ENCODE data around the gene TRAF3IP1.

The TRAF3IP1 gene

DNA sequence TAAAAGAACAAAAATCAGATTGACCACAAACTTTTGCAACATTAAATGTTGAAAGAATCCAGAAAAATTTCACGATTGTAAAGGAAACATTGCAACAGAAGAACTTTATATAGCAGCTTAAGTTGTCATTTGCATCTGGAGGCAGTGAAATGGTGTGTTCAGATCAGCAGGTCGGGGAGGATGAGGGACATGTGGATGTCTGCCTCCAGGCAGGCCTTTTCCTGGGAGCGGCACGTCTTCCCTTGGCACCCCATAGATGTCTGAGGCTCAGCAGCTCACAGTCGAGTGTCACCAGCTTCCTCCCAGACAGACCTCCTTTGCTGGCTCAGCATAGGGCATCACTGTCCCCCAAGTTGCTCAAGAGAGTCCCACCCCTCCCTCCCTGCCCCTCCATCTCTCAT is 62.1 kb downstream of the TRAF3IP1 start:
- H3K9ac ChIP-seq (ENCODE audit: low read depth, low read length, poor library complexity): no peak overlapping the region
- no peak overlapping the region for H3K23ac ChIP-seq (ENCODE audit: low read depth, low read length, poor library complexity)
- no peaks in the 10 kb centered on the region for H3K27me3 ChIP-seq (ENCODE audit: control insufficient read depth in 3 of 3, insufficient read depth in 3 of 3, low read depth in 1 of 3, low read length in 3 of 3)
- no peak overlapping the region for H4K91ac ChIP-seq (ENCODE audit: low read depth, low read length, poor library complexity)
- H2BK12ac ChIP-seq (ENCODE audit: low read length): no peak overlapping the region
- WGBS, 2 donors (ENCODE audit: extremely low coverage in 2 of 2, insufficient read length in 2 of 2, insufficient replicate concordance in 1 of 2): no CpG with 5 or more reads among the region's 5 CpGs
- peaks cover 0 to 9% of the 10 kb centered on the region in 2 donors for H3K9me3 ChIP-seq (replicated peaks in 1 of 2; ENCODE audit: control insufficient read depth in 2 of 2, insufficient read depth in 1 of 2, low read depth in 1 of 2, low read length in 2 of 2)
- H2BK5ac ChIP-seq (ENCODE audit: low read length): no peak overlapping the region
- H3K27ac ChIP-seq (replicated peaks; ENCODE audit: low read length): no peak overlapping the region
- H3K4me2 ChIP-seq (ENCODE audit: insufficient read depth, low read length, poor library complexity, severe bottlenecking): no peak overlapping the region
- no peak overlapping the region for H2BK120ac ChIP-seq (ENCODE audit: low read depth, low read length)
- H3K18ac ChIP-seq (ENCODE audit: low read length): no peak overlapping the region
- H4K8ac ChIP-seq (ENCODE audit: low read depth, low read length): no peak overlapping the region
- H3K79me1 ChIP-seq (ENCODE audit: low read depth, low read length): peaks cover 2% of the 10 kb centered on the region
- peaks cover 1 to 20% of the 10 kb centered on the region in 2 donors for H3K4me1 ChIP-seq (ENCODE audit: control insufficient read depth in 2 of 2, insufficient read depth in 1 of 2, low read depth in 1 of 2, low read length in 2 of 2)
- H2AK5ac ChIP-seq (ENCODE audit: low read depth, low read length): no peak overlapping the region
- no peak overlapping the region for H2AFZ ChIP-seq (ENCODE audit: low read length)
- H2BK15ac ChIP-seq (ENCODE audit: low read length): no peak overlapping the region
- peak overlapping the region; percentile 14 for H3K14ac ChIP-seq (ENCODE audit: low read length)
- DNase-seq (ENCODE audit: low spot score): no peak
- peaks cover 0 to 4% of the 10 kb centered on the region in 2 donors for H3K36me3 ChIP-seq (replicated peaks in 1 of 2; ENCODE audit: control insufficient read depth in 2 of 2, insufficient read depth in 2 of 2, low read length in 2 of 2)
- no peak overlapping the region for H3K4ac ChIP-seq (ENCODE audit: low read length)
- no peak overlapping the region for H3K4me3 ChIP-seq (ENCODE audit: low read length in 2 of 2)

DNA sequence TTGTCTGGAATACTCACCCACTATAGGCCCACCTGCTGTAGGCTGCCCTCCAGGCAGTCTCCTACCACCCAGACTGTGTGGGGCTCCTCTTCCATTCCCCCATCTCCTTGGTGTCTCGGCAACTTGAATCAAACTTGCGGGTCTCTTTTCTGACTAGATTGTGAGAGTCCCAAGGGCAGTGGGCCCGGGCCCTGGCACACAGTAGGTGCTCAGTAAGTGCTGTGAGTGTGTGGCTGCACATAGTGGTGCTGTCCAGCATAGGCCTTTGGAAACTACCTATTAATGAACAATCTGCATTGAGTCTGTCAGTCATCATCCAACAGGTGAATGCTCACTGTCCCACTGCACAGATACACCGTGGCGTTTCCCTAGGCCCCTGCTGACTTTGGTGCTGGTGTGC is 62.8 kb downstream of the TRAF3IP1 start:
- Histone ChIP-seq H2BK120ac (ENCODE audit: low read depth, low read length) (no peak overlapping the region), H4K8ac (ENCODE audit: low read depth, low read length) (no peak overlapping the region), H2AFZ (ENCODE audit: low read length) (no peak overlapping the region), H3K4ac (ENCODE audit: low read length) (no peak overlapping the region), H4K91ac (ENCODE audit: low read depth, low read length, poor library complexity) (no peak overlapping the region), H3K23ac (ENCODE audit: low read depth, low read length, poor library complexity) (no peak overlapping the region), H3K36me3 (replicated peaks in 1 of 2; ENCODE audit: control insufficient read depth in 2 of 2, insufficient read depth in 2 of 2, low read length in 2 of 2) (peaks cover 0 to 4% of the 10 kb centered on the region in 2 donors), H3K4me3 (ENCODE audit: low read length in 2 of 2) (no peak overlapping the region), H3K9me3 (replicated peaks in 1 of 2; ENCODE audit: control insufficient read depth in 2 of 2, insufficient read depth in 1 of 2, low read depth in 1 of 2, low read length in 2 of 2) (peaks cover 0 to 9% of the 10 kb centered on the region in 2 donors), H3K27ac (replicated peaks; ENCODE audit: low read length) (no peak overlapping the region), H3K14ac (ENCODE audit: low read length) (no peak overlapping the region), H2BK15ac (ENCODE audit: low read length) (no peak overlapping the region), H2AK5ac (ENCODE audit: low read depth, low read length) (no peak overlapping the region), H3K79me1 (ENCODE audit: low read depth, low read length) (peaks cover 2% of the 10 kb centered on the region), H3K4me2 (ENCODE audit: insufficient read depth, low read length, poor library complexity, severe bottlenecking) (no peak overlapping the region), H2BK12ac (ENCODE audit: low read length) (no peak overlapping the region), H2BK5ac (ENCODE audit: low read length) (no peak overlapping the region), H3K4me1 (ENCODE audit: control insufficient read depth in 2 of 2, insufficient read depth in 1 of 2, low read depth in 1 of 2, low read length in 2 of 2) (peaks cover 1 to 20% of the 10 kb centered on the region in 2 donors), H3K9ac (ENCODE audit: low read depth, low read length, poor library complexity) (no peak overlapping the region), H3K18ac (ENCODE audit: low read length) (no peak overlapping the region), H3K27me3 (ENCODE audit: control insufficient read depth in 3 of 3, insufficient read depth in 3 of 3, low read depth in 1 of 3, low read length in 3 of 3) (no peaks in the 10 kb centered on the region)
- no CpG with 5 or more reads among the region's 5 CpGs for WGBS, 2 donors (ENCODE audit: extremely low coverage in 2 of 2, insufficient read length in 2 of 2, insufficient replicate concordance in 1 of 2)
- no peak for DNase-seq (ENCODE audit: low spot score)

DNA sequence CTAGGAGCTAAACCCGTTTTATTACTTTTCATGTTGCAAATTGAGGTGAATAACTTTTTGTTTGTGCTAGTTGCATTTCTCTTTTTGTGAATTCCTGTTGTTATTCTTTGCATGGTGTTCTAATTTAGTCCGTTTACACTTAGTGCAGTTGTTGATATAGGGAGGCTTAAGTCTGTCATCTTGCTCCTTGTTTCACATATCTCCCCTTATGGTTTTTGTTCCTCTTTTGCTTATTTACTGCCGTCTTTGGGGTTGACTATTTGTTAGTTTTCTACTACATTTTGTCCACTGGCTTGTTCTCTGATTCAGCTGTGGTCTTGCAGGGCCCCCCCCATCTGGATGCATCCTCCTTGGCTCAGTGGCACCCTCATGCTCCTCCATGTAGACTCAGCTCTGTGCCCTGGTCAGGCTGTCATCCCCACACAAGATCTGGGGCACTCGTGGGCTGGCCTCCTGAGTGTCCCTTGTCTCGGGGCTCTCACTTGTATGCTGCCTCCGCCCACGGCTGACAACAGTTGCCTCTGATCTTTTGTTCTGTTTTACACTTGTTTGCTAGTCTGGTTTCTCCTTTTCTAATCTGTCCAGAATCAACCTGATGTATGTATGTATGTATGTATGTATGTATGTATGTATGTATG is 63.5 kb downstream of the TRAF3IP1 start:
- no CpG with 5 or more reads among the region's 7 CpGs for WGBS, 2 donors (ENCODE audit: extremely low coverage in 2 of 2, insufficient read length in 2 of 2, insufficient replicate concordance in 1 of 2)
- no peak overlapping the region for H3K27ac ChIP-seq (replicated peaks; ENCODE audit: low read length)
- no peak overlapping the region for H2BK5ac ChIP-seq (ENCODE audit: low read length)
- H3K4me2 ChIP-seq (ENCODE audit: insufficient read depth, low read length, poor library complexity, severe bottlenecking): no peak overlapping the region
- H2AK5ac ChIP-seq (ENCODE audit: low read depth, low read length): no peak overlapping the region
- H3K4ac ChIP-seq (ENCODE audit: low read length): no peak overlapping the region
- peaks cover 1 to 17% of the 10 kb centered on the region in 2 donors for H3K4me1 ChIP-seq (ENCODE audit: control insufficient read depth in 2 of 2, insufficient read depth in 1 of 2, low read depth in 1 of 2, low read length in 2 of 2)
- no peak for DNase-seq (ENCODE audit: low spot score)
- no peak overlapping the region for H2BK15ac ChIP-seq (ENCODE audit: low read length)
- no peak overlapping the region for H3K14ac ChIP-seq (ENCODE audit: low read length)
- no peak overlapping the region for H3K9ac ChIP-seq (ENCODE audit: low read depth, low read length, poor library complexity)
- no peak overlapping the region for H2BK12ac ChIP-seq (ENCODE audit: low read length)
- peaks cover 0 to 9% of the 10 kb centered on the region in 2 donors for H3K9me3 ChIP-seq (replicated peaks in 1 of 2; ENCODE audit: control insufficient read depth in 2 of 2, insufficient read depth in 1 of 2, low read depth in 1 of 2, low read length in 2 of 2)
- H3K79me1 ChIP-seq (ENCODE audit: low read depth, low read length): peaks cover 2% of the 10 kb centered on the region
- H3K23ac ChIP-seq (ENCODE audit: low read depth, low read length, poor library complexity): no peak overlapping the region
- no peak overlapping the region for H4K91ac ChIP-seq (ENCODE audit: low read depth, low read length, poor library complexity)
- H3K18ac ChIP-seq (ENCODE audit: low read length): no peak overlapping the region
- peaks cover 0 to 4% of the 10 kb centered on the region in 2 donors for H3K36me3 ChIP-seq (replicated peaks in 1 of 2; ENCODE audit: control insufficient read depth in 2 of 2, insufficient read depth in 2 of 2, low read length in 2 of 2)
- H4K8ac ChIP-seq (ENCODE audit: low read depth, low read length): no peak overlapping the region
- no peak overlapping the region for H2AFZ ChIP-seq (ENCODE audit: low read length)
- no peaks in the 10 kb centered on the region for H3K27me3 ChIP-seq (ENCODE audit: control insufficient read depth in 3 of 3, insufficient read depth in 3 of 3, low read depth in 1 of 3, low read length in 3 of 3)
- no peak overlapping the region for H3K4me3 ChIP-seq (ENCODE audit: low read length in 2 of 2)
- no peak overlapping the region for H2BK120ac ChIP-seq (ENCODE audit: low read depth, low read length)

DNA sequence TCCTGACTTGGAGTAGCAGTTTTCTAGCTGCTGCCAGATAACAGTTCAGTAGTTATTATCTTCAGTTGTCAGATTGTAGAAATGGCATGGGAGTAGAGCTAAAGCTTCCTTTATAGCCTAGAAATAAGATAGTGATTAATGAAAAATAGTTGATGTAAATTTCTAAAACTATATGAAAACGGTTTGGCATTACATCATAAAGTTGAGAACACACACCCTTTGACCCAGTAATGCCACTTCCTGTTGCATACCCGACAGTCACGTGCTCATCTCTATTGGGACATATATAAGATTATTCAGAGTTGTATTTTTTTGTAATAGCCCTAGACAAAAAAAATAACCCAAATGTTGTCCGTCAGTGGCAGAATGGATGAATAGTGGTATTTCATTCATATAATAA is 67.0 kb downstream of the TRAF3IP1 start:
- no peak overlapping the region for H3K4me3 ChIP-seq (ENCODE audit: low read length in 2 of 2)
- no CpG with 5 or more reads among the region's 4 CpGs for WGBS, 2 donors (ENCODE audit: extremely low coverage in 2 of 2, insufficient read length in 2 of 2, insufficient replicate concordance in 1 of 2)
- no peaks in the 10 kb centered on the region for H3K79me1 ChIP-seq (ENCODE audit: low read depth, low read length)
- H3K4me1 ChIP-seq (ENCODE audit: control insufficient read depth in 2 of 2, insufficient read depth in 1 of 2, low read depth in 1 of 2, low read length in 2 of 2): no peaks in the 10 kb centered on the region
- H4K91ac ChIP-seq (ENCODE audit: low read depth, low read length, poor library complexity): no peak overlapping the region
- no peak overlapping the region for H3K18ac ChIP-seq (ENCODE audit: low read length)
- no peak overlapping the region for H2AK5ac ChIP-seq (ENCODE audit: low read depth, low read length)
- H3K4ac ChIP-seq (ENCODE audit: low read length): no peak overlapping the region
- H3K9me3 ChIP-seq (replicated peaks in 1 of 2; ENCODE audit: control insufficient read depth in 2 of 2, insufficient read depth in 1 of 2, low read depth in 1 of 2, low read length in 2 of 2): peaks cover 0 to 9% of the 10 kb centered on the region in 2 donors
- no peak overlapping the region for H3K27ac ChIP-seq (replicated peaks; ENCODE audit: low read length)
- no peak overlapping the region for H2BK5ac ChIP-seq (ENCODE audit: low read length)
- H2BK12ac ChIP-seq (ENCODE audit: low read length): no peak overlapping the region
- no peak overlapping the region for H2BK120ac ChIP-seq (ENCODE audit: low read depth, low read length)
- no peak for DNase-seq (ENCODE audit: low spot score)
- H4K8ac ChIP-seq (ENCODE audit: low read depth, low read length): no peak overlapping the region
- no peak overlapping the region for H3K14ac ChIP-seq (ENCODE audit: low read length)
- no peak overlapping the region for H2AFZ ChIP-seq (ENCODE audit: low read length)
- H3K27me3 ChIP-seq (ENCODE audit: control insufficient read depth in 3 of 3, insufficient read depth in 3 of 3, low read depth in 1 of 3, low read length in 3 of 3): no peaks in the 10 kb centered on the region
- no peak overlapping the region for H2BK15ac ChIP-seq (ENCODE audit: low read length)
- no peaks in the 10 kb centered on the region for H3K36me3 ChIP-seq (replicated peaks in 1 of 2; ENCODE audit: control insufficient read depth in 2 of 2, insufficient read depth in 2 of 2, low read length in 2 of 2)
- H3K9ac ChIP-seq (ENCODE audit: low read depth, low read length, poor library complexity): no peak overlapping the region
- H3K23ac ChIP-seq (ENCODE audit: low read depth, low read length, poor library complexity): no peak overlapping the region
- no peak overlapping the region for H3K4me2 ChIP-seq (ENCODE audit: insufficient read depth, low read length, poor library complexity, severe bottlenecking)

All from neuronal stem cell (in vitro differentiated cells).